MM.1S (cell line): ENCODE results near the gene CHN2.
A peak's percentile ranks its signal among the peaks of the same experiment; 100 is the strongest.

Source experiments
- DNase-seq: peaks from one replicate; pipeline ENCODE4 v3.0.0-alpha.2; 2015
- H2AFZ ChIP-seq: fragments of 300-600 bp; sonication (generic); 2 replicates; pipeline ENCODE4 v1.6.0; 2016; ENCODE audit warnings: antibody characterized with exemption, low read length
- H3F3A ChIP-seq: fragments of 300-600 bp; sonication (generic); 2 replicates; pipeline ENCODE4 v1.6.1; 2016; ENCODE audit warnings: mild to moderate bottlenecking, antibody characterized with exemption, low read length, moderate library complexity, mixed read lengths; ENCODE audit not compliant: insufficient read depth
- H3K27ac ChIP-seq: fragments of 300-600 bp; sonication (generic); 2 replicates; pipeline ENCODE4 v1.5.1; 2016; ENCODE audit warnings: mild to moderate bottlenecking, low read length
- H3K27me3 ChIP-seq: fragments of 300-600 bp; sonication (generic); replicated peaks from 2 replicates; pipeline ENCODE4 v1.6.0; 2016; ENCODE audit warnings: low read length; ENCODE audit not compliant: insufficient read depth
- H3K36me3 ChIP-seq: fragments of 300-600 bp; sonication (generic); replicated peaks from 2 replicates; pipeline ENCODE4 v1.6.1; 2016; ENCODE audit warnings: mild to moderate bottlenecking, low read length, mixed read lengths; ENCODE audit not compliant: insufficient read depth
- H3K4me1 ChIP-seq: fragments of 300-600 bp; sonication (generic); 2 replicates; pipeline ENCODE4 v1.6.1; 2016; ENCODE audit warnings: low read length, mixed read lengths
- H3K4me2 ChIP-seq: fragments of 300-600 bp; sonication (generic); 2 replicates; pipeline ENCODE4 v1.6.0; 2016; ENCODE audit warnings: low read depth, low read length
- H3K4me3 ChIP-seq: fragments of 300-600 bp; sonication (generic); 2 replicates; pipeline ENCODE4 v1.5.1; 2016; ENCODE audit warnings: low read length, mixed read lengths
- H3K79me2 ChIP-seq: fragments of 300-600 bp; sonication (generic); 2 replicates; pipeline ENCODE4 v1.6.1; 2016; ENCODE audit warnings: mixed run types, low read length, mixed read lengths
- H3K9ac ChIP-seq: fragments of 300-600 bp; sonication (generic); 2 replicates; pipeline ENCODE4 v1.6.1; 2016; ENCODE audit warnings: low read length, mixed read lengths
- H3K9me2 ChIP-seq: fragments of 300-600 bp; sonication (generic); replicated peaks from 2 replicates; pipeline ENCODE4 v1.6.1; 2016; ENCODE audit warnings: mild to moderate bottlenecking, low read length, mixed read lengths; ENCODE audit not compliant: insufficient read depth
- H3K9me3 ChIP-seq: fragments of 300-600 bp; sonication (generic); replicated peaks from 2 replicates; pipeline ENCODE4 v1.6.1; 2016; ENCODE audit warnings: mild to moderate bottlenecking, low read length, mixed read lengths; ENCODE audit not compliant: insufficient read depth
- H4K20me1 ChIP-seq: fragments of 300-600 bp; sonication (generic); 2 replicates; pipeline ENCODE4 v1.6.1; 2016; ENCODE audit warnings: mild to moderate bottlenecking, low read length, moderate library complexity, mixed read lengths; ENCODE audit not compliant: insufficient read depth
- CTCF ChIP-seq: fragments of 300-600 bp; sonication (generic); IDR thresholded peaks from 2 replicates; pipeline ENCODE4 v1.5.1; 2016; ENCODE audit warnings: antibody characterized with exemption, low read length, mixed read lengths
- EZH2 ChIP-seq: fragments of 300-600 bp; sonication (generic); optimal IDR thresholded peaks from 2 replicates; pipeline ENCODE3; 2017; ENCODE audit warnings: low read depth, mild to moderate bottlenecking, antibody characterized with exemption, low read length, mixed read lengths
- EZH2phosphoT487 ChIP-seq: fragments of 300-600 bp; sonication (generic); IDR thresholded peaks from 2 replicates; pipeline ENCODE4 v1.6.1; 2018; ENCODE audit warnings: antibody characterized with exemption, low read length

The CHN2 gene

GRCh38 chr7:29408841-29409243, 214.3 kb downstream of the CHN2 start:
- Histone ChIP-seq H3K4me2 (no peak overlapping the region), H3K4me1 (peaks cover 20% of the 10 kb centered on the region), H3K27ac (no peak overlapping the region), H3K79me2 (no peaks in the 10 kb centered on the region), H3K9me2 (no peaks in the 10 kb centered on the region), H4K20me1 (no peaks in the 10 kb centered on the region), H3F3A (peaks cover 4% of the 10 kb centered on the region; the same call in 1 of the 2 replicates), H3K9ac (no peak overlapping the region), H3K27me3 (no peaks in the 10 kb centered on the region), H2AFZ (no peak overlapping the region), H3K36me3 (no peaks in the 10 kb centered on the region), H3K9me3 (no peaks in the 10 kb centered on the region), H3K4me3 (no peak overlapping the region)
- DNase-seq, result peak; percentile 81
- TF ChIP-seq EZH2 (no peak), EZH2phosphoT487 (no peak), CTCF (peak; percentile 83)

GRCh38 chr7:29410996-29411395, 216.4 kb downstream of the CHN2 start:
- Histone ChIP-seq H3K79me2 (no peaks in the 10 kb centered on the region), H3K9ac (no peak overlapping the region), H3F3A (peaks cover 12% of the 10 kb centered on the region; the same call in 1 of the 2 replicates), H3K27me3 (no peaks in the 10 kb centered on the region), H3K4me1 (peaks cover 36% of the 10 kb centered on the region), H3K9me3 (no peaks in the 10 kb centered on the region), H2AFZ (0 out of 2 replicates have a peak overlapping the region, but pooled peaks have one; percentile 0), H3K9me2 (no peaks in the 10 kb centered on the region), H3K36me3 (no peaks in the 10 kb centered on the region), H3K4me2 (peak overlapping the region; percentile 45), H4K20me1 (no peaks in the 10 kb centered on the region), H3K27ac (peak overlapping the region; percentile 76), H3K4me3 (no peak overlapping the region; the same call in 1 of the 2 replicates)
- TF ChIP-seq EZH2phosphoT487 (no peak), CTCF (no peak), EZH2 (no peak)
- DNase-seq, result peak; percentile 87

GRCh38 chr7:29412912-29413311, 218.3 kb downstream of the CHN2 start:
- Histone ChIP-seq H3K27ac (no peak overlapping the region), H3K36me3 (no peaks in the 10 kb centered on the region), H3F3A (peaks cover 12% of the 10 kb centered on the region; the same call in 1 of the 2 replicates), H2AFZ (no peak overlapping the region), H3K9ac (no peak overlapping the region), H3K9me3 (no peaks in the 10 kb centered on the region), H4K20me1 (no peaks in the 10 kb centered on the region), H3K4me2 (no peak overlapping the region), H3K9me2 (no peaks in the 10 kb centered on the region), H3K4me3 (no peak overlapping the region), H3K27me3 (no peaks in the 10 kb centered on the region), H3K79me2 (no peaks in the 10 kb centered on the region), H3K4me1 (peaks cover 36% of the 10 kb centered on the region)
- TF ChIP-seq CTCF (no peak), EZH2 (no peak), EZH2phosphoT487 (no peak)
- DNase-seq, result no peak
